SK-N-MC (cell line): ENCODE measurements around the gene VMO1.

ENCODE experiments used
- EZH2 ChIP-seq: fragments of 200-600 bp; sonication (generic); IDR thresholded peaks from one replicate; pipeline ENCODE4 v1.6.1; 2017; ENCODE audit warnings: antibody characterized with exemption
- POLR2AphosphoS5 ChIP-seq: IDR thresholded peaks from 2 replicates; pipeline ENCODE4 v1.6.1; 2012; ENCODE audit warnings: mild to moderate bottlenecking, low read depth, low read length, borderline replicate concordance

DNA sequence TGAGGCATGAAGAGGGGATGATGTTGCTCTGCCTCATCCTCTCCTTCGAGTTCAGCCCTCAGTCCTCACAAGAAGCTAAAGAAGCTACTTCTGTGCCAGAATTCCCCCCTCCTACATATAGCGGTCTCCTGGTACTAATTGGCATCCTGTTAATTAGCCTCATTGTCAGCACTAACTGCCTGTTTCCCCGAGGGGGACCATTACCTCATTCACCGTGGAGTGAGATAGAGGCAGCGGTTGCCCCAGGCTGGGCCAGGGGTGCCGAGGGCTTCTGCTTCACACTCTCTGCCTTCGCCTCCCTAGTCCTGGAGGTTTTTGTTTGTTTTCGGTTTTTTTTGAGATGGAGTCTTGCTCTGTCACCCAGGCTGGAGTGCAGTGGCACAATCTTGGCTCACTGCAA is 41.2 kb upstream of the VMO1 start:
- TF ChIP-seq EZH2 (no peak), POLR2AphosphoS5 (no peak)
